HG02884 (cell line): ENCODE results near the gene CARD14.
"Not testable (repeated sequence)": the region's sequence is repeated elsewhere in the genome, so short reads cannot be mapped to it uniquely, and the experiment has no call there.

ENCODE experiments used
- ATAC-seq: cut with Tn5 transposase; IDR thresholded peaks from one replicate; pipeline ENCODE4 v1.9.1; 2021; ENCODE audit warnings: mild to moderate bottlenecking, moderate library complexity; ENCODE audit not compliant: unreplicated experiment

CARD14 gene

GRCh38 chr17:80183581-80184422 is 14.0 kb downstream of the CARD14 start:
- no peak for ATAC-seq

DNA sequence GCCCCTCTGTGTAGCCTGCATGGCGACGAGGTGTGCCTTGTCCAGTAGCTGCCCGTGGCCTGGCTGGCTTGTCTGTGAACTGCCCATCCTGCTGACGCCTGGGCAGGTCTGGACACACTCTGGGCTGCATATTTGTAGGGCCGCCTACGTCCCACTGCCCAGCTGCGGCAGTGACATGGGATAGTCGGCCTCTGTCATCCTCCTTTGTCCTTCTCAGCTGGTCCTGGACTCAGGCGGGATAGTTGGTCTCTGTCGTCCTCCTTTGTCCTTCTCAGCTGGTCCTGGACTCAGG is 14.5 kb downstream of the CARD14 start:
- no peak for ATAC-seq

DNA sequence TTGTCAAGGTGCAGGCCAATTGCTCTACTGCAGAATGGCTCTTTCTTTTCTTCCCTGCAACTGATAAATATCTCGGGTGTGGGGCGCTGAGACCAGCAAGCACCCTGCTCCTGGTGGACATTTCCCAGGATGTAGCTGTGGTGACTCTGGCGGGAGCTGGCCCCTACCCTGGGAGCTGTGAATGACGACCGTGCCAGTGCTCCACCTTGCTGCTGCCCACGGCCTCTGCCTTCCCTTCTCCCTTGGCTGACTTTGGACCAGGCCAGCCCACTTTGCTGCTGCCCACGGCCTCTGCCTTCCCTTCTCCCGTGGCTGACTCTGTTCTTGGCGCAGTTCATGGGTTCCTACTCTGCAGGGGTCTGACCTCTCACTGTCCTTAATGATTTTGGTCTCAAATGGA is 16.1 kb downstream of the CARD14 start:
- ATAC-seq, result no peak

DNA sequence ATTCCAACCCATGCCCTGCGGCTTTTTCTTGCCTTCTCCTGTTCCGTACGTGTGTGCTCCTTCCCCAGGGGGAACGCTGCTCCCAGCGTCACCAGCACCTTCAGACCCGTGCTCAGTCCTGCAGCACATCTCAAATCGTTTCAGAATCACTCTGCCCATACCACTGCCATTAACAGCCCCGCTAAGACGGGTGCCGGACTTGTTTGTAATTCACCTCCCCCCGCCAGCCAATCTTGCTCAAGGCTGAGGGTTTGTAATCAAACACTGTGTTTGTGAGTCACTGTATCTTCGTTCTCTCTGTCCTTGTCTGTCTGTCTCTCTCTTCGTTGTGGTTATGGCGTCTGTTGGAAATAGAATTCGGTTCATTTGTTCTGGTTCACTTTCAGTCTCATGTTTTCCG is 17.3 kb downstream of the CARD14 start:
- ATAC-seq, result no peak

DNA sequence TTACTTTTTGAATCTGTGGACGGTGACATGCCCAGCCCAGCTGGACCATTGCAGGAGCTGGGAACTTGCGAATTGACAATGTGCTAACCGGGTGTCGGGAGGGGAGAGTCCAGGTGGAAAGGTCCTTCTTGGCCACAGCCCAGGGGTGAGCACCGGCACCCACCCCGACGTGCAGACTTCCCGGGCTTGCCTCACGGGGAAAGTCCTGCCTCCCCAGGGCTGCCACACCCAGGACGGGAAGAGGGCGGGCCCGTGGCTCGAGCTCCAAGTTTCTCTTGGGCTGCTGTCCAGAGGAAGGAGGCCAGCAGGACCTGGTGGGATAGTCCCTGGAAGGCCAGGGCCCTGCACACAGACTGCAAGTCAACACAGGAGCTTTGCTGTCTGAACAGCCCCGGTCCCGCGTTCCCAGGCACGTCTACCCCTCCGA is 17.7 kb downstream of the CARD14 start:
- no peak for ATAC-seq

GRCh38 chr17:80189611-80190010 is 19.8 kb downstream of the CARD14 start:
- ATAC-seq, result no peak

GRCh38 chr17:80190716-80191115 is 20.9 kb downstream of the CARD14 start:
- no peak for ATAC-seq

- ATAC-seq, result no peak
Observed at GRCh38 chr17:80191192-80191591, 21.4 kb downstream of the CARD14 start.

DNA sequence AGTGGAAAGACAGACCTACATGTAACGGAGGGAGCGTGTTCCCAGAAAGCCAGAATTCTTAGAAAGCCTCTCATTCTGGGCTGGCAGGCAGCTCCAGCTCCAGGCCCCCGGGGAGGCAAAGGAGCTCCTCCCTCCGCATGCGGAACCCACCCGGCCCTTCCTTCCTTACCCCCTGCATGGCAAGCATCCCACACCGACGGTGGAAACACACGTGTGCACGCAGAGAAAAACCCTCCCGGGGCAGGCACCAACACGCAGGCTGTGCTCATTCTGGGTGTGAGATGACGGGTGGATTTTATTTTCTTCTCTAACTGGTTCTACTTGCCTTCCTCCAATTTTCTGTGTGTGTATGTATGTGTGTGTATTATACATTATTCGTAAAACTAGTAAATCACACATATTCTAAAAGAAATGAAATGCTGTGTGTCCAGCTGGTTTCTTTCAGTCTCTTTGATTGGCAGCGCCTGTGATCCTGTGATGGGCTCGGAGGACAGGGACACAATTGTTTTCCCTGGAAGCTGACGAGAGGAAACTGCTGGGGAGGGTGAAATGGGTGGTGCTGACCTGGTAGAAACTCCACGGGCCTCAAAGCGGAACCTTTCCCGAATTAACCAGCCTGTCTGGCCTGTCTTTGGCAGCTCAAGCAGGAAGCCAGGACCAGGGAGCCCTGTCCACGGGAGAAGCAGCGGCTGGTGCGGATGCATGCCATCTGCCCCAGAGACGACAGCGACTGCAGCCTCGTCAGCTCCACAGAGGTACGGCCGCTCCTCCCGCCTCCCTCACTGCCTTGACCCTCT is 22.2 kb downstream of the CARD14 start:
- no peak for ATAC-seq

DNA sequence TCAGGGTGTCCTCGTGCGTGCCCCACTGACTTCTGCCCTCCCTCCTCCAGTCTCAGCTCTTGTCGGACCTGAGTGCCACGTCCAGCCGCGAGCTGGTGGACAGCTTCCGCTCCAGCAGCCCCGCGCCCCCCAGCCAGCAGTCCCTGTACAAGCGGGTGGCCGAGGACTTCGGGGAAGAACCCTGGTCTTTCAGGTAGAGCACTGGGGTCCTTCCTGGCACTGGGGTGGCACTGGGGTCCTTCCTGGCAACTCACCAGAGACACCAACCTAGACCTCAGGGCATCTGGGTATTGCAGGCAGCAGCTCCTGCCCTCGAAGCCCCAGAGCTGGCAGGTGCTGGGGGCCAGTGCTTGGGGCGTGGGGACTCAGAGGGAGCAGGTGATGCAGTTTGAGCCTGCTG is 25.3 kb downstream of the CARD14 start:
- ATAC-seq, result no peak

DNA sequence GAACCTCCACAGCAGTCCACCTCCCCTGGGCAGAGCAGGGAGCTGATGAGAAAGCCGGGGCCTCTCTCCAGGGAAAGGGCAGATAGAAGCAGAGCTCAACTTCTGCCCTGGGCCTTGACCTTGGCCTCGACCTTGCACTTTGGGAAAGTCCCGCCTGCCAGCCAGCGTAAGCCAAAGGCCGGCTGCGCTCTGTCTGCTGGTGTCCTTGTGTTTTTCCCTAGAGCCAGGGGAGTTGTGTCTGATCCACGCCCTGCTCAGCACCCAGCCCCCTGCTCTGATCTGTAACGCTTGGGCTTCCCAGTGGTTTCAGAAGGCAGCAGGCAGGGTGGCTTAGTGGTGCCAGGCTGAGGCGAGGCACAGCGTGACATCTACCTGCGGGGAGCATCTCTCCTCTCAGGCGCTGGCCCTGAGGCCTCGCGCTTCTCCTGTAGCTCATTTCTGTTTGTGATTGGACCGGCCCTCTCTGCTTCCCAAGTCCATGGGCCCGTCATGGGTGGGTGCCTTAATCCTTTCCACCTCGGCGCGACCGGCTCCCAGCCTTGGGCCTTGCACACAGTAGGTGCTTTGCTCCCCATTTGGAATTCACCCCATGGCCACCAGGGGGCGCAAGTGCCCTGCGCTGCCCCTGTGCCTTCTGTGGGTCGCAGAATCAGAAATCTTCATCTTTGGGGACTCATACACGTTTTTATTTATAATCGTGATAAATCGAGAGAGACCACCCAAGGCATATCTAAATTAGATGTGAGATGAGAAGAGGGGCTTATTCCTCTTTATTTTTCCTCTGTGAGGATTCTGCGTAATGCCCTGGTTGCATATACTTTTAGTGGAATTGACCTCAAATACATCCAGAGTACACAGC is 26.1 kb downstream of the CARD14 start:
- no peak for ATAC-seq

- ATAC-seq, result no peak
Observed at GRCh38 chr17:80196652-80197051, 26.8 kb downstream of the CARD14 start.

DNA sequence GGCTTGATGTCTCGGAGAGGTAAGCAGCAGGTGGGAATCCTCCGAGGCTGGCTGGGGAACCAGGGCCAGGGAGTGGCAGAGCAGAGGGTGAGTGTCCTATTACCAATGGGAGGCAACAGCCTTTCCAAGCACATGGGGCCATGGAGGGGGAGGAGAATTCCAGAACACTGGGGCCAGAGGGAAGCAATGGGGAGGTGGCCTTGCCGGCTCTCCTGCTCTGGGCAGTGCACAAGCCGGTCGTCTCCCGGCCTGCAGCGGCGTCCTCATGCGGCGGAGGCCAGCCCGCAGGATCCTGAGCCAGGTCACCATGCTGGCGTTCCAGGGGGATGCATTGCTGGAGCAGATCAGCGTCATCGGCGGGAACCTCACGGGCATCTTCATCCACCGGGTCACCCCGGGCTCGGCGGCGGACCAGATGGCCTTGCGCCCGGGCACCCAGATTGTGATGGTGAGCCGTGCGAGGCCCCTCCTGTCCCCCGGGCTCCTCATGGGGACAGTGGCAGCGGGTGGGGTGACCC is 28.4 kb downstream of the CARD14 start:
- no peak for ATAC-seq

DNA sequence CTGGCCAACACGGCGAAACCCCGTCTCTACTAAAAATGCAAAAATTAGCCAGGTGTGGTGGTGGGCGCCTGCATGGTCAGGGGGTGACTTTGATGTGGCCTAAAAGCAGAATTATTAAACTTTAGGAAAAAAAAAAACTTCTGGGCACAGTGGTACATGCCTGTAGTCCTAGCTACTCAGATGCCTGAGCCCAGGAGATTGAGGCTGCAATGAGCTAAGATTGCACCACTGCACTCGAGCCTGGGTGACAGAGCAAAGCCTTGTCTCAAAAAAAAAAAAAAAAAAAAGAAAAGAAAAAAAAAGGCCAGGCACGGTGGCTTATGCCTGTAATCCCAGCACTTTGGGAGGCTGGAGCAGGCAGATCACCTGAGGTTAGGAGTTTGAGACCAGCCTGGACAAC is 29.5 kb downstream of the CARD14 start:
- ATAC-seq, result not testable (repeated sequence)

- ATAC-seq, result no peak
Observed at GRCh38 chr17:80201446-80201845, 31.6 kb downstream of the CARD14 start.

DNA sequence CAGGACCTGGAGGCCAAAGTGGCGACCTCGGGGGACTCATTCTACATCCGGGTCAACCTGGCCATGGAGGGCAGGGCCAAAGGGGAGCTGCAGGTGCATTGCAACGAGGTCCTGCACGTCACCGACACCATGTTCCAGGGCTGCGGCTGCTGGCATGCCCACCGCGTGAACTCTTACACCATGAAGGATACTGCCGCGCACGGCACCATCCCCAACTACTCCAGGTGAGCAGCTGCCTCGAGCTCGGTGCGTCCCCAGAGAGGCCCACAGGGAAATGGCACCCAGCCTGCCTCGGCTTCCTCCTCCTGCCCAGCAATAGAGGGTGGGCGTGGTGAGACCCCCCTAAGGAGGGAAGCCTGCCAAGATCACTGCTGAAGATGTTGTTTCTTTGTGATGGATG is 32.4 kb downstream of the CARD14 start:
- no peak for ATAC-seq

GRCh38 chr17:80203471-80203963 is 33.7 kb downstream of the CARD14 start:
- no peak for ATAC-seq

- ATAC-seq, result no peak
Observed at GRCh38 chr17:80204626-80205468, 35.0 kb downstream of the CARD14 start.

DNA sequence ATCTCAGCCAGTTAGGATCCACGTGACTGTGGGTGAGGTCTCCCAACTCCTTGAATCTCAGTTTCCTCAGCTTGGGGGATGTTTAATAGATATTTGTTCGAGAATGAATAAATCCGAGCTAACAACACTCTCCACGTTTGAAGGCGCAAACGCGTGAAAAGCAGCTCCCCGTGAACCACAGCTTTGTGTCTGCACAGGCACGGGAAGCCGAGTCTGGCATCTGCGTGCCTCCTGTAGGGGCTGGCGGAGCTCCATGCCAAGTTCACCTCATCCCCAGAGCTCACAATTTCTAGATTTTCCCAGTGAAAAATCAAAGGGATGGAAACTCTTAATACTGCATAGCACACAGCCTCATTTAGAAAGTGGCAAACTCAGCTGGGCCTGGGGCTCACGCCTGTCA is 36.0 kb downstream of the CARD14 start:
- ATAC-seq, result no peak

GRCh38 chr17:80208050-80208449 is 38.2 kb downstream of the CARD14 start:
- ATAC-seq, result no peak
